ENCODE data around the gene SZT2.

The SZT2 gene

GRCh38 chr1:43389326-43390313 lies at the start of gene SZT2, which contains the start of gene MED8:
Gene SZT2, plus strand, starts transcription at chr1:43389899. Its CDS starts 70 bp downstream, at chr1:43389969.
Gene MED8, minus strand, starts transcription at chr1:43389800. Its CDS starts 36 bp downstream, at chr1:43389764.
- DNase-seq = peak; percentile 92

- no peak for DNase-seq
Measured at GRCh38 chr1:43340559-43340958, 49.1 kb upstream of the SZT2 start.

- DNase-seq = no peak
Measured at GRCh38 chr1:43344267-43344850, 45.3 kb upstream of the SZT2 start.

- no peak for DNase-seq
Measured at GRCh38 chr1:43345120-43345519, 44.6 kb upstream of the SZT2 start.

- no peak for DNase-seq
Measured at GRCh38 chr1:43346636-43347035, 43.1 kb upstream of the SZT2 start.

GRCh38 chr1:43348343-43348808 lies 41.3 kb upstream of the SZT2 start:
- DNase-seq = no peak

- DNase-seq = peak; percentile 57
Measured at GRCh38 chr1:43348809-43349593, 40.7 kb upstream of the SZT2 start.

GRCh38 chr1:43349594-43350306 lies 39.9 kb upstream of the SZT2 start:
- no peak for DNase-seq

- no peak for DNase-seq
Measured at GRCh38 chr1:43350976-43351375, 38.7 kb upstream of the SZT2 start.

GRCh38 chr1:43351421-43352350 lies 38.0 kb upstream of the SZT2 start:
- DNase-seq = no peak

GRCh38 chr1:43352351-43352705 lies 37.4 kb upstream of the SZT2 start:
- no peak for DNase-seq

- DNase-seq = no peak
Measured at GRCh38 chr1:43352881-43353280, 36.8 kb upstream of the SZT2 start.

GRCh38 chr1:43354471-43354870 lies 35.2 kb upstream of the SZT2 start:
- no peak for DNase-seq

- no peak for DNase-seq
Measured at GRCh38 chr1:43354936-43355335, 34.8 kb upstream of the SZT2 start.

GRCh38 chr1:43357251-43357650 lies 32.4 kb upstream of the SZT2 start:
- DNase-seq = no peak

- peak; percentile 9 for DNase-seq
Measured at GRCh38 chr1:43358121-43358745, 31.5 kb upstream of the SZT2 start.

- DNase-seq = peak; percentile 96
Measured at GRCh38 chr1:43358746-43359693, 30.7 kb upstream of the SZT2 start, which contains the start of gene CDC20. Gene CDC20, plus strand, starts transcription at chr1:43358981. Its CDS starts 235 bp downstream, at chr1:43359216.

GRCh38 chr1:43359696-43360095 lies 30.0 kb upstream of the SZT2 start:
- no peak for DNase-seq

GRCh38 chr1:43360616-43361015 lies 29.1 kb upstream of the SZT2 start:
- no peak for DNase-seq
